Neutrophil (primary cell): ENCODE measurements around the gene CCR1.

Experiments used
- H3K27ac ChIP-seq: fragments of 200-600 bp; sonication (generic); 2 replicates; pipeline ENCODE4 v1.5.1; 2016; ENCODE audit warnings: mild to moderate bottlenecking, moderate library complexity
- H3K27me3 ChIP-seq: fragments of 200-600 bp; sonication (generic); 2 replicates; pipeline ENCODE4 v1.6.0; 2016; ENCODE audit warnings: mild to moderate bottlenecking
- H3K36me3 ChIP-seq: fragments of 200-600 bp; sonication (generic); 2 replicates; pipeline ENCODE4 v1.5.1; 2017
- H3K4me1 ChIP-seq, 2 experiments: fragments of 200-600 bp in 1 of 2; sonication (generic) in 1 of 2; 1 replicate in 1 of 2; 2 replicates in 1 of 2; pipeline versions ENCODE4 v1.5.1 to v1.6.1; 2013 to 2016; ENCODE audit warnings: low read depth in 1 of 2, low read length in 1 of 2, mild to moderate bottlenecking in 1 of 2, moderate library complexity in 1 of 2; ENCODE audit not compliant: control insufficient read depth in 1 of 2, insufficient read depth in 1 of 2
- H3K4me3 ChIP-seq, 2 experiments: fragments of 200-600 bp in 1 of 2; sonication (generic) in 1 of 2; 1 replicate in 1 of 2; 2 replicates in 1 of 2; pipeline ENCODE4 v1.5.1; 2013 to 2016; ENCODE audit warnings: low read depth in 1 of 2, low read length in 1 of 2, mild to moderate bottlenecking in 1 of 2, moderate library complexity in 1 of 2
- H3K9me3 ChIP-seq: fragments of 200-600 bp; sonication (generic); 2 replicates; pipeline ENCODE4 v1.5.1; 2016
- TF ChIP-seq, protein P1 (sequence below): fragments of 200-600 bp; sonication (generic); IDR thresholded peaks from 2 replicates; pipeline ENCODE4 v1.5.1; 2016; ENCODE audit warnings: antibody characterized with exemption

The CCR1 gene

DNA sequence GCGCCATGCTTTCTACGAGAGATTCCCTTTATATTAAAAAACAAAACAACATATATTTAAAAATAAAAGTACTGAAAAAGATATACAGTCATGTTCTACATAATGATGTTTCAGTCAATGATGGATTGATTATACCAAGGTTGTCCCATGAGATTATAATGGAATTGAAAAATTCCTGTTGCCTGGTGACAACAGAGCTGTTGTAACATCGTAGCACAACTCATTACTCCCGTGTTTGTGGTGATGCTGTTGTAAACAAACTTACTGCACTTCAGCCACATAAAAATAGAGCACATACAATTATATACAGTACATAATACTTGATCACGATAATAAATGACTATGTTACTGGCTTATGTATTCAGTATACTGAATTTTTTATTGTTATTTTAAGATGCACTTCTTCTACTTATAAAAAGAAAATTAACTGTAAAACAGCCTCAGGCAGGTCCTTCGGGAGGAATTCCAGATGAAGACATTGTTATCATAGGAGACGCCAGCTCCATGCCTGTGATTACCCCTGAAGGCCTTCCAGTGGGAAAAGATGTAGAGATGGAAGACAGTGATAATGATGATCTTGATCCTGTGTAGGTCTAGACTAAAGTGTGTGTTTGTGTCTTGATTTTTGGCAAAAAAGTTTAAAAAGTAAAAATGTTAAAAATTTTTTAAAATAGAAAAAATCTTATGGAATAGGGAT is 11.7 kb downstream of the CCR1 start:
- Histone ChIP-seq H3K27me3 (no peaks in the 10 kb centered on the region), H3K4me3 (no peak overlapping the region), H3K36me3 (peaks cover 3% of the 10 kb centered on the region), H3K4me1 (peaks cover 12 to 18% of the 10 kb centered on the region in 2 experiments), H3K27ac (no peak overlapping the region), H3K9me3 (no peaks in the 10 kb centered on the region)
- TF ChIP-seq, protein P1, sequence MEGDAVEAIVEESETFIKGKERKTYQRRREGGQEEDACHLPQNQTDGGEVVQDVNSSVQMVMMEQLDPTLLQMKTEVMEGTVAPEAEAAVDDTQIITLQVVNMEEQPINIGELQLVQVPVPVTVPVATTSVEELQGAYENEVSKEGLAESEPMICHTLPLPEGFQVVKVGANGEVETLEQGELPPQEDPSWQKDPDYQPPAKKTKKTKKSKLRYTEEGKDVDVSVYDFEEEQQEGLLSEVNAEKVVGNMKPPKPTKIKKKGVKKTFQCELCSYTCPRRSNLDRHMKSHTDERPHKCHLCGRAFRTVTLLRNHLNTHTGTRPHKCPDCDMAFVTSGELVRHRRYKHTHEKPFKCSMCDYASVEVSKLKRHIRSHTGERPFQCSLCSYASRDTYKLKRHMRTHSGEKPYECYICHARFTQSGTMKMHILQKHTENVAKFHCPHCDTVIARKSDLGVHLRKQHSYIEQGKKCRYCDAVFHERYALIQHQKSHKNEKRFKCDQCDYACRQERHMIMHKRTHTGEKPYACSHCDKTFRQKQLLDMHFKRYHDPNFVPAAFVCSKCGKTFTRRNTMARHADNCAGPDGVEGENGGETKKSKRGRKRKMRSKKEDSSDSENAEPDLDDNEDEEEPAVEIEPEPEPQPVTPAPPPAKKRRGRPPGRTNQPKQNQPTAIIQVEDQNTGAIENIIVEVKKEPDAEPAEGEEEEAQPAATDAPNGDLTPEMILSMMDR = no peak

DNA sequence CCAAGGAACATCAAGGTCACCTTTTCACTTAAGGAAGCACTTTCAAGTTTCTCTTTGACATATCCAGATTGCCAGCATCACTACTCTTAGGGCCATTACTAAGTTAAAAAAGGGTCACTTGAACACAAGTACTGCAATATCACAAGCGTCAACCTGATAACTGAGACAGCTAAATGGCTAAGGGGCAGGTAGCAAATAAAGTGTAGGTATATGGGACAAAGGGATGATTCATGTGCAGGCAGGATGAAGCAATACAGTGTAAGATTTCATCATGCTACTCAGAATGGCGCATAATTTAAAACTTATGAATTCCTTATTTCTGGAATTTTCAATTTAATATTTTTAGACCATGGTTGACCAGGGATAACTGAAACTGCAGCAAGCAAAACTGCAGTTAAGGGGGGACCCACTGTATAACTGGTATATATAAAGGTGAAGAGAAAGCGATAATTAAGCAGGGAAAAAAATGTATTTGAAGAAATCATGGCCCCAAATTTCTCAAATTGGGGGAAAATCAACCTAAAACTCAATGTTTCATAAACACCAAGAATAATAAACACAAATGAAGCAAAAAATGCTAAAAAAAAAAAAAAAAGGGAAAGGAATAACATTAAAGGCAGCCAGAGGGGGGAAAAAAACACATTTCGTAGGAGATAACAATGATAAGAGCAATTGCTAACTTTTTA is 13.1 kb downstream of the CCR1 start:
- H3K4me3 ChIP-seq = no peak overlapping the region
- H3K4me1 ChIP-seq = peaks cover 0 to 5% of the 10 kb centered on the region in 2 experiments
- H3K36me3 ChIP-seq = no peaks in the 10 kb centered on the region
- TF ChIP-seq, protein P1 = no peak
- no peaks in the 10 kb centered on the region for H3K9me3 ChIP-seq
- no peaks in the 10 kb centered on the region for H3K27me3 ChIP-seq
- no peak overlapping the region for H3K27ac ChIP-seq

DNA sequence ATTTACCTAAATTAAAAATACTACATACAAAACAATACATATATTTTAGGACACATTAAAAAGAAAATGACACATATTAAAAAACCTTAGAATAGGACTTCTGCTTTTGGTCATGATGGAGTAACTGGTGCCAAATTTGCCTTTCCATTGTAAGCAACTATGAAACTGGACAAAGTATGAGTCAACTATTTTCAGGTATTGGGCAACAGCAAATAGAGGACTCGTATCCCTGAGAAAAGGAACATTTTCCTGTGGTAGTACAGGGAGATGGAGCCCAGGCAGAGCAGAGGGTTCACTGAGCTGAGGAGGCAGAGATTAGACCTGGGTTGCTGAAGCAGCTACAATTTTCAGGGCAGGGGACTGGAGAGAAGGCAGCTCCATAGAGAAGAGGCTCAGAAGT is 14.7 kb downstream of the CCR1 start:
- TF ChIP-seq, protein P1 = no peak
- Histone ChIP-seq H3K36me3 (no peaks in the 10 kb centered on the region), H3K4me3 (no peak overlapping the region), H3K27ac (no peak overlapping the region), H3K9me3 (no peaks in the 10 kb centered on the region), H3K27me3 (no peaks in the 10 kb centered on the region), H3K4me1 (peaks cover 0 to 5% of the 10 kb centered on the region in 2 experiments)

DNA sequence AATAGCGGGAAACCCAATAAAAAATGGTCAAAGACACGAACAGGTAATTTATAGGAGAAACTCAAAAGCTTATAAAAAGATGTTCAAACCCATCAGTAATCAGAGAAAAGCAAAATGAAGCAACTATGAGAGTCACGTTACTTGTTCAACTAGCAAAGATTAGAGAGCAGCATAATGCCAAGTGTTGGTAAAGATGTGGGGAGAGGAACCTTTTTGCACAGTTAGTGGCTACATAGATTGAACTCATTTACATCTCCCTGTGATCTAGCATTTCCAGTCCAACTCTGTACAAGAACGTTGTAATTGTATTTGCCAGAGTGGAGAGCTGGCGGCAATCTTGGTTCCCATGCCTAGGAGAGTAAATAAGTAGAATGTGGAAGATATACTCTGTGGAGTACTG is 15.2 kb downstream of the CCR1 start:
- Histone ChIP-seq H3K9me3 (no peaks in the 10 kb centered on the region), H3K4me3 (no peak overlapping the region), H3K36me3 (no peaks in the 10 kb centered on the region), H3K4me1 (peaks cover 0 to 5% of the 10 kb centered on the region in 2 experiments), H3K27me3 (no peaks in the 10 kb centered on the region), H3K27ac (no peak overlapping the region)
- TF ChIP-seq, protein P1 = no peak

DNA sequence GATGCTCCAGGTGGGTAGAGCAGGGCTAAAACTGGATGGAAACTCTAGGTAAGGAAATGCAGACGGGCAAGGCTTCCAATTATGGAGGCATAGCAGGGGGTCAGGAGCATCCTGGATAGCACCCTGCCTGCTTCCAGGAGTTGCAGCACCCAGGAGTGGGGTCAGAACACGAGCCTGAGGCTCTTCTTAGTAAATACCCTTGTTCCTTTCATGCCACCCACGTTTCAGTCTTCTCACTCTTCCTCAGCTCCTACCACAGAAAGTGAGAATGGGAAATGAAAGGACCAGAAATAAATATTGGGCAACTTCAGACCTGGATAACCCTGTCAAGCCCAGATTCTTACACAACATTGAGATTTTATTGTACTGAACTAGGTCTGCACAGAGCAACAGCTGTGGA is 16.4 kb downstream of the CCR1 start:
- no peak overlapping the region for H3K27ac ChIP-seq
- H3K27me3 ChIP-seq = no peaks in the 10 kb centered on the region
- H3K9me3 ChIP-seq = no peaks in the 10 kb centered on the region
- H3K4me3 ChIP-seq = no peak overlapping the region
- TF ChIP-seq, protein P1 = no peak
- H3K36me3 ChIP-seq = no peaks in the 10 kb centered on the region
- peaks cover 0 to 5% of the 10 kb centered on the region in 2 experiments for H3K4me1 ChIP-seq
